Amniotic stem cell (primary cell): ENCODE data around the gene AHCYL2.
"Not testable (repeated sequence)": the region's sequence is repeated elsewhere in the genome, so short reads cannot be mapped to it uniquely, and the experiment has no call there.

ENCODE experiments used
- DNase-seq: peaks from one replicate; lab custom pipeline; 2025; lab: John Stamatoyannopoulos, UW

AHCYL2 gene

DNA sequence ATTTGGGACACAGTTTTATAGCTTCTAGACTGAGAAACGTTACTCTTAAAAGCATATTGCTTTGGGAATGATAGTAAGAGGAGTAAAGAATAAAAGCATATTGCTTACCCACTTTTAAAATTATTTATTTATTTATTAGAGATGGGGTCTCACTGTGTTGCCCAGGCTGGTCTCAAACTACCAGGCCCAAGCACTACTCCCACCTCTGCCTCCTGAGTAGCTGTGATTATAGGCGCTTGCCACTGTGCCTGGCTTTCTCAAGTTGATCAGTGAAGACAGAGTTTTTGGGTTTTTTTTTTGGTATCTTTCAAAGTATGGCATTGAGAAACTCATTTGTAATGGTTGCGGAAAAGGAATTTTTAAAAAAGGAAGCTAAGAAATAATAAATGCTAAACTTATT is 68.0 kb downstream of the AHCYL2 start:
- no peak for DNase-seq

DNA sequence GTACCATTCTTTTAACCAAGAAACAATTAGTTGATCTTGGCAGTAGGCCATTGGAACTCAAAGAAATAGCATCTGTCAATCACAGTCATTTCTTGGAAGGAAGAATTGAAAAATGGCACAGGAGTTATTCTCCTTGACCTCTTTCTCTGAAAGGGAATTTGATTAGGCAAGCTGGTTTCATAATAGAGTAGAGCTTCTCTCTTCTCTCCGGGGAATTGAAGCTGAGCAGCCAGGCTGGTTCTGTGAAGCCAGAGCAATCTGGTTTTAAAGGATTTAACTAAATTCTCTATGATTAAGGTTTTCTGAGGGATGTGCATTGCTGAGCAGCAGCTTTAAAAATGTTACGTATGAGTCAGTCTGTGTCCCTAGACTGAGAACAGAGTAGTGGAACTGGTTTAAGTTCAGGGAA is 70.2 kb downstream of the AHCYL2 start:
- DNase-seq: peak; percentile 54

DNA sequence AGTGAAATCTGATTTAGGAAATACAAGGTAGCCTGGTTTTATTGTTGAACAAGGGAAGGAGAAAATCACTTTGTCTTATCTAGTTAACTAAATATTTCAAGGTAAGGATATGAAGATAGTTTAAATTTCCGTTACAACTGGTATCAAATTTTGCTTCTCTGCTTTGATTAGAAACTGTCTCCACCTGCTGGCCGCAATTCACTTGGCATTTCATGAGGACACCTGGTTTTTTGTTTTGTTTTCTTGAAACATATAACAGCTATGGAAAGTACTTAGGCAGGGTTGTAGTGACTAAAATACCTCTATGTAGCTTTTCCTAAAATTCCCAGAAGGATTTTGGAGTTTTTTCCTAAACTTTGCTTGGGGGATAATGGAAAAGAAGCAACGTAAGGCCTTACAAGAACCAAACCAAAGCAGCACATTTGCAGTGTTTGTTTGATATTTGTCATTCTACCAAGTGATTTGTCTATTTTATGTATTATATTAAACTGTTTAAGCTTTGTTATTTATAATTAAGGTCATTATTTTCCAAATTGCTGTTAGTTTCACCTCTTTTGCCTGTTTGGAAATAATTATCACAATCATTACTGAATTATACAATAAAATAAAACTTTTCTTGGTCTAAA is 73.6 kb downstream of the AHCYL2 start:
- DNase-seq: peak; percentile 12

DNA sequence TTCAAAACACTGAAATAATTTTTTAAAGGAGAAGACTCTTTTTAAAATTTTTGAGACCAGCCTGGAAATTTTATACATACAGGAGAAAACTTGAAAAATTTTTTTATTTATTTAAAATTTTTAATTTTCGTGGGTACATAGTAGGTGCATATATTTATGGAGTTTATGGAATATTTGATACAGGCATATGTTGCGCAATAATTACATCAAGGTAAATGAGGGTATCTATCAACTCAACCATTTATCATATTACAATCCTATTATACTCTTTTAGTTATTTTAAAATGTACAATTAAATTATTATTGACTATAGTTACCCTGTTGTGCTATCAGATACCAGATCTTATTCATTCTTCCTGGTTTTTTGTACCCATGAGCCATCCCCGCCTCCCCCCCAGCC is 75.1 kb downstream of the AHCYL2 start:
- DNase-seq: no peak

DNA sequence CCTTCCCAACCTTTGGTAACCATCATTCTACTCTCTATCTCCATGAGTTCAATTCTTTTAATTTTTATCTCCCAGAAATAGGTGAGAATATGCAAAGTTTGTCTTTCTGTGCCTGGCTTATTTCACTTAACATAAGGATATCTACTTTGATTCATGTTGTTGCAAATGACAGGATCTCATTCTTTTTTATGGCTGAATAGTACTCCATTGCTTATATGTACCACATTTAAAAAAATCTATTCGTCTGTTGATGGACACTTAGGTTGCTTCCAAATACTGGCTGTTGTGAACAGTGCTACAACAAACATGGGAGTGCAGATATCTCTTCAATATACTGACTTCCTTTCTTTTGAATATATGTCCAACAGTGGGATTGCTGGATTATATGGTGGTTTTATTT is 75.5 kb downstream of the AHCYL2 start:
- DNase-seq: not testable (repeated sequence)

DNA sequence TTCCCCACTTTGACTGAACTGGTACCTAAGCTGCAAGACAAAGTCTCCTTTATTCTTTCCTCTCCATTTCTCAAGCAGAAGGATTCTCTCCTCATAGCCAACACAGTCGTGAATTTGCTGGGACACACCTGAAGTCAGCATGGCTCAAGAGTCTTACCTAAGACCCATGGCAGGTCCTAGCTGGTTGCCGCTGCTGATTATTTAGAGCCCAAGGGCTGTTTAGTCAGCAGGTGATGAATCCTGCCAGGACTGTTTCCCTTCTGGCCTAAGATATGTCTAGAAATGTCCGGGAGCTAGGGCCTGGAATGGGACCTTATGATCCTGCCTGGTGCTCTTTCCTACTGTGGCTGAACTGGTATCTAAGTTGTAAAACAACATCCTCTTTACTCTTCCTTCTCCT is 82.8 kb downstream of the AHCYL2 start:
- no peak for DNase-seq

DNA sequence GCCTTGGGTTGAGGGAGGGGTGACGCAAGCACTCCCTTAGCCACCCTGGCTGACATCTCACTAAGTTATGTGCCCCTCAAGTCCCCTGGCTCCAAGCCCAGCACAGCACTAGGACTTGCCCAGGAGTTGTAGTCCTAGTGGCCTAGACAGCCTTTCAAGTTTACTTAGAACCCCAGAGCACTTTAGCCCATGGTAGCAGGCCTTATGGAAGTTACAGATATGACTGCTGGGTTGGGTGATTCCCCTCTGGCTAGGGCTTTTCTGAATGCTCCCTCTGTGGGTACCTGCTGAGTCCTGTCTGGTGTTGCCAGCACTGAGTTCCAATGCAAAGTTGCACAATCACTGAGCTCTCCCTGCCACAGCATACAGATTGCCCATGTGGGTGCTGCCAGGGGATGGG is 83.2 kb downstream of the AHCYL2 start:
- no peak for DNase-seq

DNA sequence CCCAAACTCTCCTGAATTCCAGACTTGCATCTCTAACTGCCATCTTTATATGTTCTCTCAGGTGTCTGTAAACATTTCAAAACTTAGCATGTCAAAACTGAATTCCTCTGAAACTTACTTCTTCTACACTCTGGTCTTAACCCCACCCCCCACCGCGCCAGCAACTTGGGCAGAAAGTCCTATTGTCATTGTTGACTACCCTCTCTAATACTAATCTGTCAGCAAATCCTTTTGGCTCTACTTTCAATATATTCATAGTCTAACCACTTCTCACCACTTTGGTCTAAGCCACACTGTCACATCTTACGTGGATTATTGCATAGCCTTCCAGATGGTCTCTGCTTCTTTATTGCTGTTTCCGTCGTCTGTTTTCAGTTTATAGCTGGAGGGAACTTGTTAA is 86.6 kb downstream of the AHCYL2 start:
- no peak for DNase-seq

DNA sequence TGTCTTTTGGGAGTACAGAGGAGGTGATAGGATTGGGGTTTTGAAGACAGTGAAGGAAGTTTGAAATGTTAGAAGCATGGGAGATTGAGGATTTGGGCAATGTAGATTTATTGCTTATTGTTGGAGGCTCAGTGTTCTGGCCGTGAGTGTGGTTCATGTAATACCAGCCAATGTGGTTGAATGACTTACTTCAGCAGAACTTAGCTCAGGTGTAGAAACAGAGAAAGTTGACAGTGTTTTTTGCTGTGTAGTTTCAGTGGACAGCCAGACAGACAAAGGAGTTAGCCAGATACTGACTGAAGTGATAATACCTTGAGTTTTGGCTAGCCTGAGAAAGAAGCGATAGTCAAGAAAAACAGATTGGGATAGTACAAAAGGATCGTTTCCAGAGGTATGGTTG is 88.5 kb downstream of the AHCYL2 start:
- no peak for DNase-seq

DNA sequence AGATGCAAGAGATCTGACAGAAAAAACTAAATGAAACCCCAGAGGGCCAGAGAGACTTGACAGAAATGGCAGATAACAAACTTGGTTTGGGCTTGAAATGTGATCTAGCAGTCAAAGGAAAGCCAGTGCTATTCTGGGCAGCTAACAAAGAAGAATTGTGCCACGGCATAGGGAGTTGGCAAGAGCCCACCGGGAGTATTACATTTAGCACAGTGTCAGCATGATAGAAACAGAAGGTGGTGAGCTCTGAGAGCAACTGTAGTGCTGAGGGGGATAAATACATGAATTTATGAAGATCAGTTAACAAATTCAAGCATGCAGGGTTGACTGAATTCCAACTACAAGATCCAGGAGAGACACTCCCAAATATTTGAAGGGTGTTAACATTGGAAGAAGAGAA is 91.1 kb downstream of the AHCYL2 start:
- DNase-seq: no peak

DNA sequence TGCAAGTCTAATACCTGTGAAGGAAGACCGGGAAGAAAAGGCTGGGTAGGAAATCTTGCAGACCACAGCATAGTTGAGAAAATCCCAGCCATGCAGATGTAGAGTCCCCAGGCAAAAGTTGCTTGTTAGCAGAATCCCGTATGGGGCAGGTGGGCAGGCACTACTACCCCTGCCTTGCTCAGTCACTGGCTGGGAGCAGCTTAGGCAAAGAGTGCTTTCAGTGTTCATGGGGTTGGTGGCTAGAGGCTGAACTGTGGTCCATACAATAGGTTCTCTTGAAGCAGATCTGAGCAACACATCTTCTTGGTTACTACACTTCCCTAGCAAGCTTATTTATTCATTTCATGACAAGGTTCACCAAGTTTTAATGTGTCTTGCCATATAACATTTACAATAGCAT is 92.6 kb downstream of the AHCYL2 start:
- no peak for DNase-seq

DNA sequence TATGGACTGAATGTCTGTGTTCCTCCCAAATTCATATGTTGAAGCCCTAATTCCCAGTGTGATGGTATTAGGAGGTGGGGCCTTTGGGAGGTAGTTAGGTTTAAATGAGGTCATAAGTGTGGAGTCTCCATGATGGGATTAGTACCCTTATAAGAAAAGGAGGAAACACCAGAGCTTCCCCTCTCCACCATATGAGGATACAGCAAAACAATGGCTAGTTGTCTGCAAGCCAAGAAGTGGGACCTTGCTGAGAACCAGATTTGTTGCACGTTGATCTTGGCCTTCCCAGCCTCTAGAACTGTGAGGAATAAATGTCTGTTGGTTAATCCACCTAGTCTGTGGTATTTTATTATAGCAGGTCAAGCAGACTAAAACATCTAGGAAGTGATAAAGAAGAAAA is 102.2 kb downstream of the AHCYL2 start:
- DNase-seq: no peak

DNA sequence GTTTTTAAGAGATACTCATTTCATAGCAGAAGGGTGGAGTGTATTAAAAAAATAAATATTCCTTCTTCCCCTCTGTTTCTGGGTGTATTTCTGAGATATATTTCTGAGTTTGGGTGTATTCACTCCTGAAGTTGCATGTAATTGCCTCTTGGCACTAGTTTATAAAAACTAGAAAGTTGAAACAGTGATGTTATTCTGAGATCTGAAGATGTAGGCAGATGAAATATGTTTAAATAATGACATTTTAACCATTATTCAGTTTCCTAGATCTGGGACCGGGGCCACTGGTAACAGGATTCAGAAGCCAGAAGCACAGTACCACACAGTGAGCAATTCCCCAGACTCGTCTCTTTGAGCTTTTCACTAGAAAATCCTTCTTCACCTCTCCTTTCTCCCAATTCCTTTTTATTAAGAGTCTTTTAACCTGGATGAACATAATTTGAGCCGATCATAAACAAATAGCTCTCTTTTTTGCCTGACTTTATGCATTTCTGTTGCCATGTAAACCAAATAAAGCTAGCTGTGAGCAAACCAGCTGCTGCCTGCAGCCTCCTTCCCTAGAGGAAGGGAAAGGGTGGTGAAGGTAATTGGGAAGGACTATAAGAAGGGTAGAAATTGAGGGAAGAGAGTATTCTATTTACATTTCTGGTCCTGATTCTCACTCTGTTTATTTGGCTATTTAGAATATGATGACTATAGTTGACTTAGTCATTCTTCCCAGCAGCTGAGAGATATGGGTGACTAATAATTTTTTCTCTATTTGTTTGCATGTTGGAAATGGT is 107.6 kb downstream of the AHCYL2 start:
- peak; percentile 57 for DNase-seq

DNA sequence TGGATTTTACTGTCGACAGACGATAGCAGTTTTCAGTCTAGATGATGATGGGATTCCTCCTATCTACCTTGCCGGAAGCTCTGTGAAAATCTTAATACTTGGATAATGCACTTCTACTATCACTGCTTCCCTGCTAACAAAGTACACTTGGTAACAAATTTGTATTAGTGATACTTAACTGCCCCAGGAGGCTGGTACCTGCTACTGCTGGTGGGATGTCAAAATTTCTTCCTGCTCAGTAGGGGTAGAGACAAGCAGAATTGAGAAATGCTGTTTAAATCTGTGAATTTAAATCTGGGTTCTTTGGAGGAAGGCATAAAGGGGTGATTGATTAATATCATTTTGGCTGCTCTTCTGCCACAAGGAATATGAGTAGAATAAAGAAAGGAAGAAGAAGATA is 109.6 kb downstream of the AHCYL2 start:
- no peak for DNase-seq

DNA sequence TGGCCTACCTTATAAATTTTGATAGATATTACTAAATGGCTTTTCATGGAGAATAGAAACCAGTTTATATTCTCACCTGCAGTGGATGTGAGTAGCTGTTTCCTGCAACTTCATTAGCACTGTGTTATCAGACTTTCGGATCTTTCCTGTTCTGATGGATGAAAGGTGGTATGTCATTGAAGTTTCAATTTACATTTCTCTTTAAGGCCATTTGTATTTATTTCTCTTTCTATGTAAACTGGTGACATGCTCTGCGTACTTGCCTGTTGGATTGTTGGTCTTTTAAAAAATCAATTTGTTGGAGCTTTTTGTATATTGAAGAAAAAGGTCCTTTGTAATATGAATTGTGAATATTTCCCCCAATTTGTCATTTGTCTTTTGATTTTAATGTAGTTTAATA is 113.6 kb downstream of the AHCYL2 start:
- no peak for DNase-seq

DNA sequence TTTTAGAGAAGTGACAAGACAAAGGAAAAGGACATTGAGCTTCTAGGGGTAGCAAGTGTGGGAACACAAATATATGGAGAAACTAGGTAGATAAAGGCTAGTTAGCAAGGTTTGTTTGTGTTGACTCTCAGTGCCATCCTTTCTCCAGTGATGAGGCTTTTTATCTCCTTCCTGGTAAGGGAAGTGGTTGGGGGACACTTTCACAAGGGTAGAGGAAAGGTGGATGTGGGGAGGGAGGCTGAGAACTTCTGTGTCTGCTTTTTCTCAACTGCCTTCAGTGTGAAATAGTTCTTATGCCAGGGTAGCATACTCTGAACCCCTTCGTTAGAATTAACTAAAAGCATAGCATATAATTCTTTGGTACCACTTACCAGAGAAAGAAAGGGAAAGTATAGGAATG is 116.4 kb downstream of the AHCYL2 start:
- DNase-seq: no peak

DNA sequence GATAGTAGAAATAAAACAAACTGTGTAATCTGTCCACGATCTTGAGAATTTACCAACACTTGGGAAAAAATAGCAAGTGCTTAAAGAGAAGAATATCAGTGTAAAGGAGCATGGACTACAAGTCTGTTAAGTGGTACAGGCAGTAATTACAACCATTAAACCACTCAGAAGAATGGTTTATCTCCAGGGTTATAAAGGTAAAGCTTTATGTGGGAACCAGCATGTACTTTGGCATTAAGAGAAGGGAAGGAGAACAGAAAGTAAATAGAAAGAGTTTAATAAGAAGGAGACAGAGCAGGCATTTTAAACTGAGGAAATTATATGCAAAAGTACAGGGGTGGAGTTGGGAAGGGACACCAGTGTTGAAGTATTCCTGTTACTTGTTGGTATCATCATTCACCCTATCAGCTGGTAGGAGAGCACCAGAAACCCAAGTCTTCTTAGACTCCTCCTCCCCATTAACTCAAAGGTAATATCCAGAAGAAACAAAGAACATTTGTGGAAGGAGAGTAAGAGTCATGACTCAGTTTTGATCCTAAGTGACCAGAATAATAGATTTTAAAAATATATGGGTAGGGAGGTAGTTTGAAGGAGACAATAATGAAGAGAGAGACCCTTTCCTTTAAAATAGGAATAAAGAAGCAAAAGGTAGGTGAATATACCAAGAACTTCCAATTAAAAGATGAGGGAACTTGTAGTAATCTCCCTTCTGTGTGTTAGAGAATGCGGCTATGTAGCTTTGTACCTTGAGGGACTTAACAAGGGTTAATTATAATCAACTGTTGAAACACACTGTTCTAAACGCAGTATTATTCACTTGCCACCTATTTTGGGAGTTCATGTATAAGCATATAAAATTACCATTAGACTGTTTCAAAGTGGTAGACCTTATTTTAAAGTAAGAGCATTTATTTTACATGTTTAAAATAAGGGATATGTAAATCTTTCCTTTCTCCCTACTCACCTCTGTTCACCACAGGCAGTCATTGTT is 117.3 kb downstream of the AHCYL2 start:
- no peak for DNase-seq

DNA sequence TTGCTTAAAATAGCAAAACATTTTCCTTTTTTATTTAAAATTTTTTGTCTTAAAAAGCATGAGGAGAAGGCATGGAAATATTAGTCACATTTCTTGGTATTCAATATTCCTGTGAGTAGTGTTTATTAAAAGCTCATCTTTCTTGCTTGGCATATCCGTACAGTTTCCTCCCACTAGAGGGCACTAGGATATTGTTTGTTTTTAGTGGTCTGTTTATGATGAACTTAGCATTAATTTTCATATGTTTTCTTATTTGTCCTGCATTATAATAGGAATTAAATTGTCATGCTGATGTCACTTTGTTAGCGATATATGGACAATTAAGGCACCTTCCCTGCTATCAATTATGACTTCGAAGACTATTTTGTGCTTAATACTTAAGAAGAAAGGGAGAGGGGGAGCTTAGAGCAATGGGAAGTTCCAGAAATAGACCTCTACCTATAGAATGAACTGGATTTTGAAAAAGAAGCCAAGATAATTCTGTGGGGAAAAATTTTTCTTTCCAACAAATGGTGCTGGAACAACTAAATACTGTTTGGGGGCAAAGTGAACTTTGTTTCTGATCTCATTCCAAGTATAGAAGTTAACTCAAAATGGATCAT is 118.4 kb downstream of the AHCYL2 start:
- peak; percentile 34 for DNase-seq

DNA sequence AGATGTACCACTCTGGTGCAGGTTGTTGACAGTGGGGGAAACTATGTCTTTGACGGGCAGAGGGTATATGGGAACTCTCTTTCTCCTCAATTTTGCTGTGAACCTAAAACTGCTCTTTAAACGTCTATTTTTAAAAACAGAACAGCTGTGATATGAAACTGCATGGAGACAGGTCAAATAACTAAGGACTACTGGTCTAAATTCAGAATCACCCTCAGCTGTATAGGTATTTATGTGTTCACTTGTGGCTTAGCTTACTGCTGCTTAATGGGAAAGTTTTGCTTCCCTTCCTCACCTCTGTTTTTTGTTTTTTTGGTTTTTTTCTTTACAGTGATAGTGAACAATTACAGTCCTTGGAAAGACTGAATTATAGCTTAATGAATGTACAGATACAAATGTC is 122.5 kb downstream of the AHCYL2 start:
- DNase-seq: no peak

DNA sequence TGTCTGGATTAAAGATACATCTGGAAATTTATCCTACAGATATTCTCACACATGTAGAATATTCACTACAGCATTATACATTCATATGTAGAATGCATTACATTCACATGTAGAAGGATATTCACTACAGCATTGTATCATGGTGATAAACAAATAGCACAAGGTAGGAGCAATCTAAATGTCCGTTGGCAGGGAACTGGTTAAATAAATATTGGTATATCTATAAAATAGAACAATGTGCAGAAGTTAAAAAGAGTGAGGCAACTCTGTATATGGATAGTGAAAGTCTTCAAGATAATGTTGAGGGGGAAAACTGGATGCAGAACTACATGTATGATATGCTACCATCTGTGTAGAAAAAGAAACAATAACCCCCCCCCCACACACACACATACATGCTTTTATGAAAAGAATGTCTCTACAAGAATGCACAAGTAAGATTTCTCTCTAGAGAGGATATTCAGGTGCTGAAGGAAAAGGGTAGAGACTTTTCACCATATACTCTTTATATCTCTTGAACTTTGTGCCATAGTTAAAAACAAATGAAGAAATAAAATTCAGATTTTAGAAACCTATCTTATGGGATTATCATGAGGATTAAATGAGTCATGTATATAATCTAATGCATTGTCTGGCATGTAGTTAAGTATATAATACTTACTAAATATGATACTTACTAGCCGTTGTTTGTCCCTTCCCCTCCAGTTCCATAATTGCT is 123.4 kb downstream of the AHCYL2 start:
- DNase-seq: no peak

DNA sequence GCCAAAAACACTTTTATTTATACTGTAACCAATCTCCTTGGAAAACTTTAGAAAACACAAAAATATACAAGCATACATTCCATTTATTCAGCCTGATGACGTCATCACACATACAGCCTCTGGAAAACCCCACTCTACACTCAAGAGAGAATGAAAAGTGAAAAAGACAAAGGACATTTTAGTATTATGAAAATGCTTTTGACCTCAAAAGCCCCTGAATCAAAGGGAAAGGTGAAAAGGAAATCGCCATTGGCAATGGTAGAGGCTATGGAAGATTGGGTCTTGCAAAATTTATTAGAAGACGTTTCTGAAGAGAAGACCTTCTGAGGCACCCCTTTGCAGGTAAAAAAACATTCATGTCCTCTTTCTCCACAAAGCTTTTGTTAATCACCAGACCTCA is 126.5 kb downstream of the AHCYL2 start:
- DNase-seq: no peak

DNA sequence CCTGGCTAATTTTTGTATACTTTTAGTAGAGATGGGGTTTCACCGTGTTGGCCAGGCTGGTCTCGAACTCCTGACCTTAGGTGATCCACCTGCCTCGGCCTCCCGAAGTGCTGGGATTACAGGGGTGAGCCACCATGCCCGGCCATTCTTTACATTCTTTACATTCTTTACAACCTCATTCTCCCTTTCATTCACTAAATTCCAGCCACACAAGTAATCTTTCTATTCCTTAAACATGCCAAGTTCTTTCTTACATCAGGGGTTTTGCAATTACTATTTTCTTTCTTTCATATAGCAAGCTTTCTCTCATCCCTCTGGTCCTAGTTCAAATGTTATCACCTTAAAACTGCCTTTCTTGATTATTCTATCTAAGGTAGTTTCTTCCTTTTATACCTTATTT is 128.3 kb downstream of the AHCYL2 start:
- DNase-seq: not testable (repeated sequence)
